HepG2 (cell line): ENCODE measurements around the gene VTN. TPM values are rescaled to one million over a fixed set of nuclear protein-coding genes. Genes with fewer than 3 reads are reported as not detected.
A peak's percentile ranks its signal among the peaks of the same experiment; 100 is the strongest.

Experiments
- ARID5B ChIP-seq: IDR thresholded peaks from 2 replicates; pipeline ENCODE4 v1.4.0; 2020; ENCODE audit warnings: mild to moderate bottlenecking, missing genetic modification reagents
- ARNTL ChIP-seq: sonication (generic); formaldehyde crosslinking; IDR thresholded peaks from 2 replicates; pipeline ENCODE4 v1.4.0; 2020; ENCODE audit warnings: mild to moderate bottlenecking, missing genetic modification reagents
- CTCF ChIP-seq: sonication (generic); formaldehyde crosslinking; IDR thresholded peaks from 2 replicates; pipeline ENCODE4 v1.5.0; 2020; ENCODE audit warnings: mild to moderate bottlenecking, missing genetic modification reagents, moderate library complexity
- DNMT3B ChIP-seq: conservative IDR thresholded peaks from 2 replicates; pipeline ENCODE4 v1.6.1; 2016; ENCODE audit warnings: missing biosample characterization, control low read depth
- E2F1 ChIP-seq: sonication (generic); formaldehyde crosslinking; IDR thresholded peaks from 2 replicates; pipeline ENCODE4 v1.5.0; 2020; ENCODE audit warnings: missing genetic modification reagents
- EEA1 ChIP-seq: sonication (generic); formaldehyde crosslinking; IDR thresholded peaks from 2 replicates; pipeline ENCODE4 v1.5.1; 2020; ENCODE audit warnings: mild to moderate bottlenecking, missing genetic modification reagents, borderline replicate concordance
- HES4 ChIP-seq: sonication (generic); formaldehyde crosslinking; IDR thresholded peaks from 2 replicates; pipeline ENCODE4 v1.9.0; 2021; ENCODE audit warnings: mild to moderate bottlenecking, missing genetic modification reagents, borderline replicate concordance
- MAFF ChIP-seq: IDR thresholded peaks from 2 replicates; pipeline ENCODE4 v1.6.1; 2011; ENCODE audit warnings: low read depth, low read length, improper control_type of control experiment
- MBD4 ChIP-seq: IDR thresholded peaks from 2 replicates; pipeline ENCODE4 v1.6.1; 2012; ENCODE audit warnings: low read length, inconsistent platforms, borderline replicate concordance
- MIER2 ChIP-seq: IDR thresholded peaks from 2 replicates; pipeline ENCODE4 v1.6.1; 2016; ENCODE audit warnings: missing biosample characterization, missing genetic modification reagents
- NCOA2 ChIP-seq: sonication (generic); formaldehyde crosslinking; IDR thresholded peaks from 2 replicates; pipeline ENCODE4 v1.8.0; 2022; ENCODE audit warnings: inconsistent platforms
- POLR2A ChIP-seq, 2 experiments: IDR thresholded peaks; 2 replicates each; pipeline ENCODE4 v1.6.1; 2011; ENCODE audit warnings: low read depth in 2 of 2, low read length in 2 of 2, mild to moderate bottlenecking in 1 of 2, moderate library complexity in 1 of 2; ENCODE audit not compliant: insufficient read depth in 1 of 2
- PRDM4 ChIP-seq: sonication (generic); formaldehyde crosslinking; IDR thresholded peaks from 2 replicates; pipeline ENCODE4 v1.9.0; 2021; ENCODE audit warnings: missing genetic modification reagents, borderline replicate concordance
- TAF1 ChIP-seq: sonication (generic); formaldehyde crosslinking; IDR thresholded peaks from 2 replicates; pipeline ENCODE4 v1.4.0; 2020; ENCODE audit warnings: missing genetic modification reagents
- THAP11 ChIP-seq: IDR thresholded peaks from 2 replicates; pipeline ENCODE4 v1.6.1; 2016; ENCODE audit warnings: missing biosample characterization, missing genetic modification reagents
- ZFP37 ChIP-seq: sonication (generic); formaldehyde crosslinking; IDR thresholded peaks from 2 replicates; pipeline ENCODE4 v1.4.0; 2020; ENCODE audit warnings: missing genetic modification reagents, borderline replicate concordance
- ZKSCAN1 ChIP-seq: fragments of 150-350 bp; IDR thresholded peaks from 2 replicates; pipeline ENCODE4 v1.6.1; 2014; ENCODE audit warnings: low read length
- ZNF251 ChIP-seq: sonication (generic); formaldehyde crosslinking; IDR thresholded peaks from 2 replicates; pipeline ENCODE4 v1.9.0; 2021; ENCODE audit warnings: mild to moderate bottlenecking, missing genetic modification reagents
- ZNF598 ChIP-seq: sonication (generic); formaldehyde crosslinking; IDR thresholded peaks from 2 replicates; pipeline ENCODE4 v1.5.1; 2020; ENCODE audit warnings: mild to moderate bottlenecking, missing genetic modification reagents, borderline replicate concordance
- ZNF790 ChIP-seq: sonication (generic); formaldehyde crosslinking; IDR thresholded peaks from 2 replicates; pipeline ENCODE4 v1.8.0; 2022; ENCODE audit warnings: missing genetic modification reagents, mild to moderate bottlenecking, borderline replicate concordance
- ZNF83 ChIP-seq: sonication (generic); formaldehyde crosslinking; IDR thresholded peaks from 2 replicates; pipeline ENCODE4 v1.4.0; 2020; ENCODE audit warnings: missing genetic modification reagents, mild to moderate bottlenecking, borderline replicate concordance
- polyA plus RNA-seq, 8 experiments: library from polyadenylated mRNA; depleted of rRNA in 3 of 8; stranded (reverse) in 7 of 8; unstranded in 1 of 8; fragments of >200 nt; fragmentation: Illumina TruSeq in 4 of 8; extraction: Trizol in 4 of 8; gene quantifications; 2 replicates each; pipeline versions ENCODE4 v1.2.1 to v1.2.3, GENCODE V29; 2011 to 2016; ENCODE audit warnings: low read depth in 4 of 8, missing spikeins in 1 of 8, mixed read lengths in 1 of 8; ENCODE audit not compliant: insufficient read depth in 1 of 8
- total RNA-seq, 5 experiments: library from RNA; depleted of rRNA; stranded (reverse); fragments of >200 nt; fragmentation: Illumina TruSeq; extraction: Trizol; gene quantifications; 2 replicates each; pipeline ENCODE4 v1.2.3, GENCODE V29; 2016; ENCODE audit warnings: low read depth in 1 of 5

VTN gene
- total and polyA plus RNA-seq, 2 of the 13 experiments (the other 11 are each of a cell fraction or from before 2014, with no cell fraction given) = 108 to 131 TPM

- no peak for TF ChIP-seq PRDM4 (CRISPR knock-in tag)
- peak; percentile 47; the same call in 1 of the 2 replicates for TF ChIP-seq HES4
- TF ChIP-seq DNMT3B (CRISPR knock-in tag) = no peak
- no peak for TF ChIP-seq MAFF
- TF ChIP-seq ZFP37 = no peak
- peak; percentile 54 for TF ChIP-seq TAF1 (CRISPR knock-in tag)
- peak in 1 of 2 experiments; percentile 75; a peak in 2 of 4 replicates for TF ChIP-seq POLR2A (IDR thresholded peaks at IDR 0.05; ENCODE audit: insufficient read depth in 1 of 2, low read depth in 2 of 2, low read length in 2 of 2)
- 0 out of 2 replicates have a peak, but pooled peaks have one; percentile 17 for TF ChIP-seq ARNTL
- TF ChIP-seq ARID5B (CRISPR knock-in tag) = 0 out of 2 replicates have a peak, but pooled peaks have one; percentile 9
- TF ChIP-seq MIER2 = 0 out of 2 replicates have a peak, but pooled peaks have one; percentile 26
- TF ChIP-seq ZNF251 = no peak
- TF ChIP-seq ZNF83 (CRISPR knock-in tag) = no peak
- TF ChIP-seq THAP11 (CRISPR knock-in tag) = 0 out of 2 replicates have a peak, but pooled peaks have one; percentile 12
- no peak for TF ChIP-seq MBD4
- TF ChIP-seq ZNF598 (CRISPR knock-in tag) = no peak
- no peak for TF ChIP-seq ZKSCAN1
- peak; percentile 72; the same call in 1 of the 2 replicates for TF ChIP-seq EEA1 (CRISPR knock-in tag)
- TF ChIP-seq E2F1 (CRISPR knock-in tag) = no peak
- no peak for TF ChIP-seq ZNF790 (CRISPR knock-in tag)
- no peak for TF ChIP-seq CTCF (CRISPR knock-in tag)
- TF ChIP-seq NCOA2 (CRISPR knock-in tag) = no peak
Observed at GRCh38 chr17:28405632-28406472, 35.7 kb upstream of the VTN start, which contains the start of gene SLC46A1 (continued).
